Fibroblast of skin of left quadriceps (primary cell): ENCODE results near the gene CYB561.

Experiments used
- DNase-seq, 2 experiments: peaks; one replicate each; pipeline ENCODE4 v3.0.0-alpha.2; 2013; ENCODE audit warnings: low read depth in 2 of 2

The CYB561 gene

DNA sequence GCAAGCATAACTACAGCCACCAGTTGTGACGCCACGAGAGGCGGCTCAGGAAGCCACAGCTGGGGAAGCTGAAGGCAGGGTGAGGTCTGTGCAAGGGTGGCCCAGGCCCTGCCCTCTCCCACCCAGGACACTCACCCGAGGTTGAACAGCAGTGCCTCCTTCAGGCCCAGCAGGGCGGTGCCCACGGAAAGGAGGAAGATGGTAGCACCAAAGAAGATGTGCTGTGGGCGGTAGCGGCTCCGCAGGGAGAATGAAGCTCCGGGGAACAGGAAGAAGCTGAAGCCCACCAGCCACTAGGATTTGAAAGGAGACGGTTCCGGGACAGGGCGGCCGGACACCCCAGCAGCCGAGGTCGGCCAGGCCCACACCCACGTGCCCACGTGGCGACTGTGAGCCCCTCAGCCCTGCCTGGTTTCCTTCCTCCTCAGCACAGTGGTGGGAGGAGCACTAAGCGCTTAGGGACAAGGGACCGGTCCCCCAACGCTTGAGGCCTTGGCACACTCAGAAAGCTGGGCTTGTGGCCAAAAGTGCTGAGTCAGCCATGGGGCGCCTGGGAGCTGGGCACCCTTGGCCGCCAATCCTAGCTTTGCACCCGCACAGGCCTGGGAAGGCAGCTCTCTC is 11.0 kb downstream of the CYB561 start:
- no peak for DNase-seq

DNA sequence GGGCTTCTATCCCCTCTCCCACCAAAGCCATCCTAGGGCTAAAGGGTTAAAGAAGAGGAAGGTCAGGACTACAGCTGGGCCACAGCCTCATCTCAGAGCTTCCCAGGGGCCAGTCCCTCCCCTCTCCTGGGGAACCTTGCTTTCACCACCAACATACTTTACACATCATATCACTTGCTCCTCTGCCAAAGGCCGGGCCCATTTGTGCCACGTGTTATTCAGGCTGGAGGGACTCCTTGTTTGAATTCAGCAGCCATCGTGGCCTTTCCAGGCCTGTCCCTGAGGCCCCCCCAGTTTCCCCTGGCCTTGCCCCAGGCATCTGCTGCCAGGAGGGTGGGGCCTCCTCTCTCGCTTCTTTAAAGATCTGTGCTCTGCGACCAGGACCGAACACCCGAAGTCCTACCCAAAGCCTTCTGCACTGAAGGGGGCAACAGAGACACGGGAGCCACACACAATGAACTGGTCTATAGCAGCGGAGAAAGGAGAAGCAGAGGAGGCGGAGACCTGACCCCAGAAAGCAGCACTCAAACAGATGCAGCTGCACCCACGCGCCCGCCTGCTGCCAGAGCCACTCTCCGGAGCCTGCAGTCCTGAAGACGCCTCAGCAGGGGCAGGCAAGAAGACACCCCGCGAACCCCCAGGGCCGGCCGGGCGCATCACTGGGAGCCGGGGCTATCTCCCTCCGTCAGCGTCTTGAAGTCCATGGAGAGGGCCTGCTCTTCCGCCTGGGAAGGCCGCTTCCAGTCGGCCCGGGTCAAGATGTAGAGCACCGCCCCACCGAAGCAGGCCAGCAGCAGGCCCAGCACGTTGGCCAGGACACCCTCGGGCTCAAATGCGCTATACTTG is 12.1 kb downstream of the CYB561 start:
- DNase-seq, result peak; percentile 88

DNA sequence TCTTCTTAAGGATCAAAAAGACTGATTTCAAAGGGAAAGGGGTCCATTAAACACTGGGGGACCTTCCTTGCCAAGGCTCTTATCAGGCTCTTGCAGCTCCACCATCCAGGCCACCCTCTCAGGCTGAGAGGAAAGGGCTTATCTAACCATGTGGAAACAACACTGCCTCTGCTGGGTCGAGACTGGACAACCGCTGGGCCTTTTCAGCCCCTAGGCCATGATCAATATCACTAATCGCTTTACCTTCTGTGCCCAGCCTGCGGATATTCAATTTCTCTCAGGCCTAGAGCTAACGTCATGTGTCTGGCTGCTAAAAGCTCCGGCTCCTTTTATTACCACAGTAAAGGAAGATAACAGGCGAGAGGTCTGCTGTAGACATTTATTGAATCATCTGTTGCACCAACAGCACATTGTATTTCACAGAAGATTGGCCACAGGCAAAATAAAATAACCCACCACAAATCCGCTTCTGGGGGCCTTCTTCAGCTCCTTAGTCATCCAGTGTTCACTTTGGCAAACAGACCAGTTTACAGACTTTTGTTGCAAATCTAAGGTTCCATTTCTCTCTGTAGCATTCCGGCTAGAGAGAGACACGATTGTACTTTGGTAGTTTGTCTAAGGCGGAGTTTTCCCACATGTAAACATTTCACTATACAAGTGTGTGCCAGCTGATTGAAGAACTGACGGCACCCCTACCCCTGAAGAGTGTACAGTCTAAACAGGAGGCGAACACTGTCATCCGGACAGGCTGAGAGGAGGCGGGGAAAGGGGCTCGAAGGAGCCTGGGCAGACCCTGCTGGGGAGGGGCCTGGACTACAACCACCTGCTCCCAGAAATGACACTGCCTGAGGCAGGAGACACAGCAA is 13.9 kb downstream of the CYB561 start:
- peak; percentile 63 to 65 for DNase-seq

DNA sequence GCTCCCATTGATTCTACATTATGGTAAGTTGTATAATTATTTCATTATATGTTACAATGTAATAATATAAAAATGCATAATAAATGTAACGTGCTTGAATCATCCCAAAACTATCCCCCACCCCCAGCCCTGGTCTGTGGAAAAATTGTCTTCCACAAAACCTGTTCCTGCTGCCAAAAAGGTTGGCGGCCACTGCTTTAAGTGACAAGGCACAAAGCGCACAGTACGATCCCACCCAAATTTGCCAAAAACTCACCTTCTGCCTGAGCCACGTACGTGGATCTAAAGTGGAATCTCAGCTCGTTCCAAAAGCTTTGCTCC is 14.5 kb downstream of the CYB561 start:
- no peak for DNase-seq

DNA sequence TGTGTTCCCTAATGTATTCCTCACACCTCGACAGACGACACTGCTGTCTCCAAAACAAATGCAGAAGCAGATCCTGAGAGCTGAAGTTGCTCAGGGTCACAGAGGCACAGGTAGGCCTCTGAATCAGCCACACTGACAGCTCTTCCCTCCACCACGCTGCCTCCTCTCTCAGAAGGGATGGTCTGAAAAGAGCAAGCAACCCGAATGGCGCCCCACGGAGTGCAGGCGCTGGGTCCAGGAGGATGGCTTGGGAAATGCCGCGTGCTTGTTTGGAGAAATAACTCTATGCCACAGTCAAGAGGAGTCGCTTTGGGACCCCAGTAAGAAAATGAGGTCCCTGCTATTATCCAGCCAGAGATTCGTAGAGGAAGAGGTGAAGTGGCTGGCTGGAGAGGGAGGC is 15.9 kb downstream of the CYB561 start:
- DNase-seq, result no peak

DNA sequence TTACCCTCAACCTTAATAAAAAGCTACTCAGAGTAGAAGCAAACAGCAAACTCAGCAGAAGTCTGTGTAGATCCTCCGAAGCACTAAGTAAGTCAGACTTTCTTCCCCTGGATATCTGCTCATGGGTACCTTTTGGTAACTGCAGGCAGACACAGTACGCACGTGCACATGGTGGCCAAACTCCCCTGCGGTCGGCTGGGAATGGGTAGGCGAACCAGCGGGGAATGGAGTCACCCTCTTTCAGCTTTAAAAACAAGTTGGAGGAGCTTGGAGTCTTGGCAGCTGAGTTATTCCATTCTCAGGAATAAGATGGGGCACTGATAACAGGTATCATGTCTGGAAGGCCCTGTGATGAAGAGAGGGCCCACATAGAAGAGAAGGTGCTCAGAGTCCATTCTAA is 16.3 kb downstream of the CYB561 start:
- no peak for DNase-seq

DNA sequence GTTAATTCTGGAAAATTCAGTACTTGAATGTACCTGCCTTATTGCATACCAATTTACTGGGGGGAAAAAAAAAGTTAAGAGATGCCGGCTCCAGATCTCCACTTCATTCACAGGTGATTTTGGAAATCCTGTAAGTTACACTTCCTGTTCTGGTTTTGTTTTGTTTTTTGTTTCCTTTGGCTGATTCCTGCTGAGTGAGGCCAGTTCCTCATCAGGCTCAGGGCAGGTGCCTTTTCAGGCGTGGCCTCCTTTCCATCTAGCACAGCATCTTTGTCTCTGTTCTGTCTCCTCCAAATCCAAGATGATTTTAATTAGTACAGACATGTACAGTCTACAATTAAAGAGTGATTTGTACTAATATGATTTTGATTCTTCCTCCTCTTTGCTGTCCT is 19.2 kb downstream of the CYB561 start:
- no peak for DNase-seq

DNA sequence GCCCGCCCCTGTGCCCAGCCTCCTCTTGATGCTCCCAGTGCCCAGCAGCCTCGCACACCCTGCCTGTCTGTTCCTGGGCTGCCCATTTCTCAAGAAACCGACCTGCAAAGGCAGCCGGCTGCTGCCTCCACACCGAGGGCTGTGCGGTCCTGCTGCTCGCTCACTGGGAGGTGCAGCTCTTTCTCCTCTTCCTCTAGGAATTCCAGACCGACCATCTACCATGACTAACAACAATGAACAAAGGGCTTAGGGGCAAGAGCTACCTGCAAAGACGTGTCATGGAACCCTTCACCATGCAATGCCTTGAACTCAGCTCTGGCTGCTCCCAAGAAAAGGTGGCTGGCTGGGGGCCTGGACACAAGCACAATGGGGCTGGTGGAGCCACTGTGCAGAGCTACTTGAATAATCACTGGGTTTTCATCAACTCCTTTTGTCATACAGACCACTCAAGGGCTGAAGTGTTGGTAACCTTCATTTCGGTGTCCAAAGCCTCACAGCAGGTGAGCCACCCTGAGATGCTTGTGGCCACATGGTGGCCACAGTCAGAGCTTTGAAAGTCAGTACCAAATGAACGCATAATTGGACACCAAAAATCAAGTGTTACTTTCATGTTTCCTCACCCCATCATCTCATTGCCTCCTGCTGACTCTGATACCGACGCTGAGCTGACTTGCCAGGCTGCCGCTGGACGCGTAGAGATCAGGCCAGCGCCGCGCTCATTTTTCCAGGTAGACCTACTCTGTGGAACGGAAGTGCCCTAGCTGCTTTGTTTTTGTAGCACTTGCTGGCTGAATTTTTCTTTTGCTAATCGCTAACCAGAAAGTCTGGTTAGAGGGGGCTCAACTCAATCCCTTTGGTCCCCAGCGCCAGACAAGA is 19.8 kb downstream of the CYB561 start:
- DNase-seq, result no peak

DNA sequence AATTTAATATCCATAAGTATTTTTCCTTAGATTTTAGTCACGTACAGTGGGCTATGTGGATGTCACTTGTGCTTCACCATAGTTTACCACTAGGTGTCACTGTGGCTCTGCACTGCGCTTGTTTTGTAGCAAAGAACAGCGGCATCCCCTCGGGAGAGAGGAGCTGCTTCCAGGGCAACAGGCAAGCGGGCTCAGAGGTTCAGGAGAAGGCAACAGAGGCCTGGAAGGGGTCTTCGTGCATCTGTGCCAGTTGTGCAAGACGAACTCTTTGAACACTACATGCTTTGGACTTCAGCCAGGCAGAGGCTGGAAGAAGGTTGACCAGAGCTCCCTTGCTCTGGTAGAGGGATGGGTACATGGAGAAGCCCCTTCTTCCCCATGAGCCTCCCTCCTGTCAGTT is 20.6 kb downstream of the CYB561 start:
- DNase-seq, result peak; percentile 54 to 69

DNA sequence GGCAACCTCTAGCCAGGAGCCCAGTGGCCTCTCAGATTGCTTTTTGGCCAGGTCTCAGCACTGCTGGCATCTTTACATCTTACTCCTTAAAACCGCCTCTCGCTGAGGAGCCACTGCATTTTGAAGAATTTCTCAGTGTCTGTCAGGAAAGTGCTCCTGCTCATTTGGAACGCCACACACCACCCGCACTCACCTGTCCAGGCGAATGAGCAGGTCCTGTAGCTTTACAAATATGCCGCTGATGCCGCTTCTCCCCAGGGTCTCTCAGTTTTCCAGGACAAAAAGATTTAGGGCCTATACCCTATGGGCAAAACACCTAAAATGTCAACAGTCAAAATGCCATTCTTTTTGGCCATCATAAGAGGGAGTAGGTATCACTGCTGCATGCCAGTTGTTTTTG is 22.1 kb downstream of the CYB561 start:
- DNase-seq, result no peak

DNA sequence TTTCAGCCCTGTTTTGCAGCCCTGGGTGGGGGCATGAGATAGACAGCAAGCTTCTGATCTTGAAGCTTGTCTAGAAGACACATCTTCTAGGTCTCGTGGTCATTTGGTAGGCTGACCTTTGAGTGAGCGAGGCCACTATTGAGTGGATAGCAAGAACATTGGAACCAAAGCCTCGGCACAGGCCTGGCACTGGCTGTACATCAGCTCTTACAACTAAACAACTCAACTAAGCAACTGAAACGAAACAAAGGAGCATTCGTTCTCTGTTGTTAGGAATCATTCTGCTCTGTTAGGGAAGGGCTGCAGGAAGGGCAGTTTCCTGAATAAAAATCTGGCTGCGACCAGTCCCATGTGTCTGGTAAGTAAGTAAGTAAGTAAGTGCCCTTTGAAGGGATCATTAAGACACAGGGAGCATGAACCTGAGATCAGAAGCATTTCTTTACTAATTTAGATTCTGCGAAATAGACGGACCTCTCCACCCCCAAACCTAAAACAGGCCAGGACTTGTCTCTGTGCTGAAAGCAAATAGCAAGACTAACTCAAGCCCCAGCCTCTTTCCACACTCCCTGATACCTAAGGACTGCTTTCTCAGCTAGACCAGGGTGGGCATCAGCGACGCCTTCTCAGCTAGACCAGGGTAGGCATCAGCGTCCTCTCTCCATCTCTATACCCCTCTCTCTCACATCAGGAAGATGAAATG is 22.7 kb downstream of the CYB561 start:
- no peak for DNase-seq

DNA sequence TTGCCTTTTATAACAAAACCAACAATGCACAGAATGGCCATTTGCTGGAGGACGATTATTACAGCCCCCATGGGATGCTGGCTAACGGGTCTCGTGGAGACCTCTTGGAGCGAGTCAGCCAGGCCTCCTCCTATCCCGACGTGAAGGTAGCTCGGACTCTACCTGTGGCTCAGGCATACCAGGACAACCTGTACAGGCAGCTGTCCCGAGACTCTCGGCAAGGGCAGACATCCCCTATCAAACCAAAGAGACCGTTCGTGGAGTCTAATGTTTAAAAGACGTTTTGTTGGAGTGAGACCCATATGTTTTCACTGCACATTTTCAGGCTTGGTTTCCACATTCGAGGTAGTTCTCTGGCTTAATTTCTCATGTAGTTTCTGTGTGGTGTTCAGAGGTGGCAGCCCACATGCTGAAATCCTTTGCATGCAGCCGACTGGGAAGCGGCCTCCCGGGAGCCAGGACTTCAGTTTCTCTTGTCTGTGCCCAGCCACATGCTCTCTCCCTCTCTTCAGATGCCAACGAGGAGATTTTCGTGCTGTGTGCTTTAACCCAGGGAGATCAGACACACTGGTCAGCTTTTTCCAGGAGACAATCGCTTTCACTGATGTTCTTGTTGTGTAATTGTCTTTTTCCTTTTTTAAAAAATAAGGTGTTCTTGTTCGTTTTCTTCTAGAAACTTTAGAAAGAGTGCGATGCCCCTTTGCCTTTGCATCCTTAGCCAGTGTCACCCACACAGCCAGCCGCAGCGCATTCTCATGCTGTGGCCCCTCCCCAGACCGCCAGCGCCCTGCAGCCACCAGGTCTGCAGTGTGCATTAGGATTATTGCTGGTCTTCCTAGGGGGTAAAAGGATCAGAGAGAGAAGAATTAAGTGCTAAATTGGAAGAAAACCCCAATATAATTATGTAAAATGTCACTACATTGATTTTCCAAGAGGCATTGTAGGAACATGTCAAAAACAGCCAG is 24.1 kb downstream of the CYB561 start:
- DNase-seq, result no peak

DNA sequence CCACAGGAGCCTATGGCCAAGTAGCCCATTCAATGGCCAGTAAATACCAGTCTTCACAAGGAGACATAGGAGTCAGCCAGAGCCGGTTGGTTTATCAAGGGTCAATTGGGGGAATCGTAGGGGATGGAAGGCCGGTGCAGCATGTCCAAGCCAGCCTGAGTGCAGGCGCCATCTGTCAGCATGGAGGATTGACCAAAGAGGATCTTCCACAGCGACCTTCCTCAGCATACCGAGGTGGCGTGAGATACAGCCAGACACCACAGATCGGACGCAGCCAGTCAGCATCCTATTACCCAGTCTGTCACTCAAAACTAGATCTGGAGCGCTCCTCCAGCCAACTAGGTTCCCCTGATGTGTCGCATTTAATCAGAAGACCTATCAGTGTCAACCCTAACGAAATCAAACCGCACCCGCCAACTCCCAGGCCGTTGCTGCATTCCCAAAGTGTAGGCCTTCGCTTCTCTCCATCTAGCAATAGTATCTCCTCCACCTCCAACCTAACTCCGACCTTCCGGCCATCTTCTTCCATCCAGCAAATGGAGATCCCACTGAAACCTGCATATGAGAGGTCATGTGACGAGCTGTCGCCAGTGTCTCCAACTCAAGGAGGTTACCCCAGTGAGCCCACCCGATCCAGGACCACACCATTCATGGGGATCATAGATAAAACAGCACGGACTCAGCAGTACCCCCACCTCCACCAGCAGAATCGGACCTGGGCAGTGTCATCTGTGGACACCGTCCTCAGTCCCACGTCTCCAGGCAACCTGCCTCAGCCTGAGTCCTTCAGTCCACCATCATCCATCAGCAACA is 25.0 kb downstream of the CYB561 start:
- no peak for DNase-seq

DNA sequence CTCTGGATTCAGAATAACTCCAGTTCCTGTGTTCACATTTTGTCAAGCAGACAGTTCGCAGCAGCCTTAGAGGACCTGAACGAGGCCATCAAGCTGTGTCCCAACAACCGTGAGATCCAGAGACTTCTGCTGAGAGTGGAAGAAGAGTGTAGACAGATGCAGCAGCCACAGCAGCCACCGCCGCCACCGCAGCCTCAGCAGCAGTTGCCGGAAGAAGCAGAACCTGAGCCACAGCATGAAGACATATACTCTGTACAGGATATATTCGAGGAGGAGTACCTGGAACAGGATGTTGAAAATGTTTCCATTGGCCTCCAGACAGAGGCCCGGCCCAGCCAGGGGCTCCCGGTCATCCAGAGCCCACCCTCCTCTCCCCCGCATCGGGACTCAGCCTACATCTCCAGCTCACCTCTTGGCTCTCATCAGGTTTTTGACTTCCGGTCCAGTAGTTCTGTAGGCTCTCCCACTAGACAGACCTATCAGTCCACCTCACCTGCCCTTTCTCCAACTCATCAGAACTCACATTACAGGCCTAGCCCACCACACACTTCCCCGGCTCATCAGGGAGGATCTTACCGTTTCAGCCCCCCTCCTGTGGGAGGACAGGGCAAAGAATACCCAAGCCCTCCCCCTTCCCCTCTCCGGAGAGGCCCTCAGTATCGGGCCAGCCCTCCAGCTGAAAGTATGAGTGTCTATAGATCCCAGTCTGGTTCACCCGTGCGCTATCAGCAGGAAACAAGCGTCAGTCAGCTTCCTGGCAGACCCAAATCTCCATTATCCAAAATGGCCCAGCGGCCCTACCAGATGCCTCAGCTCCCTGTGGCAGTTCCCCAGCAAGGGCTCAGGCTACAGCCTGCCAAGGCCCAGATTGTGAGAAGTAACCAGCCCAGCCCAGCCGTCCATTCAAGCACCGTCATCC is 25.9 kb downstream of the CYB561 start:
- DNase-seq, result no peak

DNA sequence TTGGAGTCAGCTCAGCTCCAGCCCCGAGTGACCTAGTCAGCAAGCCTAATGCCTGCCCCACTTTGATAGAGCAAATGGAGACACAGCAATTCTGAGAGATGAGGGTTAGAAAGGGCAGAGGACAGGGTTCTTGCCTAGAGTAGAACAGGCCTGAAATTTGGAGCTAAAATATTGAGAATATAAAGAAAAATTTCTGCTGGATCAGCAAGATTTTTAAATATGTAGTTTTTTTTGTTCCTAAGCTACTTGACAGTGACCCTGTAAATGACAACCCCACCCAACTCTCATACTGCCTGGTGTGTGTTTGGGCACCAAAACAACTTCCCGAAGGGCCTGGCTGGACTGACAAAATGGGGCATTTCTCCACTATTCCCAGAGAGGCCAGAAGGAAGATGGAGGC is 26.7 kb downstream of the CYB561 start:
- no peak for DNase-seq

DNA sequence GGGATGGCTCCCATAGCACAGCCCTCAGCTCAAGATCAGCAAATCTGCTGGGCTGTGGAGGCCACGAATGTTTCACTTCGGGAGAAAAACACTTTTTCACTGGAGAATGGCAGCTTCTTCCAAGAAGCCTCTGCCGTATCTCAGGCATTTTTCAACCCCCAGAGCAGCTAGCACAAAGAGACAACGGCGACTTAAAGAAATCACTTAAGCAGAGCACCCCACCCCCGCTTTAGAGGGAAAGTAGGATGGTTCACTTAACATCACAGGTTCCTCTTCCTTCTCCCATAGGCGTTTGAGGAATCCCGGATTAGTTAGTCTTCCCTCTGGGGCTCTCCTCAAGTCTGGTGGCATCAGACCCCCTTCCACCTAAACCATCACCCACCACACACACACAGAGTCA is 27.6 kb downstream of the CYB561 start:
- no peak for DNase-seq

DNA sequence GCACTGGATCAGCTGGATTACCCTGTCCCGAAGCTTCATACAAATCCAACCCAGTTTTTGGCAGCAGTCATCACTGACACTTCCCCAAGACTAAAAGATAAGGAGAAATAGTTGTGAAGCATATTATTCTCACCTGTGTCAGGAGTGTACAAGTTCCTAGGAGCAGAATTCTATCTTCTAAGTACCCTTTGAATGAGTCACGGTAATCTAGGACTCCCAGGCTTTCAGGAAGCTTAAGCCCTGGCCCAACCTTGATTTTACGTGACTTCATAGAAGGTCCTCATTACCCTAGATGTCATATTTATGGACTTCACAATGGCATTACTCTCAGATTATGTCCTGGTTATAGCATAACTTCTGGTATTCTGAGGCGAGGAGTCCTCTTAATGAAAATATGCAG is 31.9 kb downstream of the CYB561 start:
- DNase-seq, result no peak

DNA sequence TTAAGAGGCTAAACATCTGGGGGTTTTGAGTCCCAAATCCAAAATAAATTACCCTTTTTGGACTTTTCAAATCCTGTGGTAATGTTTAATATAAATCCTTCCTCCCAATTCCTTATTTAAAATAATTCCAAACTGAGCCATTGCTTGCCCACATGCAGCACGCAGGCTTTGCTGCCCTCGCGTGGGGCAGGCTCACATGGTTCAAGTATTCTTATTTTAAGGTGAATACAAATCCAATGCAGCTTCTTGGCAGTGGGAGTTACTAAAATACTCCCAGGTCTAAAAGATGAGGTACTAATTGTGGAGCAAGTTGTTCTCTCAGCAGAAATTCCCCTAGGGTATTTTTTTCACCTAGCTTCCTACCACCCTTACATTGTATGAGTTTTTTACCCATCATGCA is 33.0 kb downstream of the CYB561 start:
- no peak for DNase-seq
